ENCODE measurements around the gene CLRN3. TPM values are rescaled to one million over a fixed set of nuclear protein-coding genes. Genes with fewer than 3 reads are reported as not detected.

CLRN3 gene
- total RNA-seq, 4 donors from 2014 or later = not detected

- Histone ChIP-seq H3K27me3 (peaks cover 4% of the 10 kb centered on the region), H3K9me3 (no peaks in the 10 kb centered on the region), H3K4me3 (no peak overlapping the region), H3K27ac (no peak overlapping the region), H3K4me1 (no peaks in the 10 kb centered on the region), H3K36me3 (no peaks in the 10 kb centered on the region)
- 89% methylated on average over 4 of the region's 4 CpGs for WGBS
- no peak for TF ChIP-seq POLR2A (IDR thresholded peaks at IDR 0.05)
- TF ChIP-seq, protein P1, sequence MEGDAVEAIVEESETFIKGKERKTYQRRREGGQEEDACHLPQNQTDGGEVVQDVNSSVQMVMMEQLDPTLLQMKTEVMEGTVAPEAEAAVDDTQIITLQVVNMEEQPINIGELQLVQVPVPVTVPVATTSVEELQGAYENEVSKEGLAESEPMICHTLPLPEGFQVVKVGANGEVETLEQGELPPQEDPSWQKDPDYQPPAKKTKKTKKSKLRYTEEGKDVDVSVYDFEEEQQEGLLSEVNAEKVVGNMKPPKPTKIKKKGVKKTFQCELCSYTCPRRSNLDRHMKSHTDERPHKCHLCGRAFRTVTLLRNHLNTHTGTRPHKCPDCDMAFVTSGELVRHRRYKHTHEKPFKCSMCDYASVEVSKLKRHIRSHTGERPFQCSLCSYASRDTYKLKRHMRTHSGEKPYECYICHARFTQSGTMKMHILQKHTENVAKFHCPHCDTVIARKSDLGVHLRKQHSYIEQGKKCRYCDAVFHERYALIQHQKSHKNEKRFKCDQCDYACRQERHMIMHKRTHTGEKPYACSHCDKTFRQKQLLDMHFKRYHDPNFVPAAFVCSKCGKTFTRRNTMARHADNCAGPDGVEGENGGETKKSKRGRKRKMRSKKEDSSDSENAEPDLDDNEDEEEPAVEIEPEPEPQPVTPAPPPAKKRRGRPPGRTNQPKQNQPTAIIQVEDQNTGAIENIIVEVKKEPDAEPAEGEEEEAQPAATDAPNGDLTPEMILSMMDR (IDR thresholded peaks at IDR 0.05) = no peak
- DNase-seq (ENCODE audit: low spot score in 2 of 2) = no peak
Measured at GRCh38 chr10:127878475-127879055, 14.2 kb downstream of the CLRN3 start.

DNA sequence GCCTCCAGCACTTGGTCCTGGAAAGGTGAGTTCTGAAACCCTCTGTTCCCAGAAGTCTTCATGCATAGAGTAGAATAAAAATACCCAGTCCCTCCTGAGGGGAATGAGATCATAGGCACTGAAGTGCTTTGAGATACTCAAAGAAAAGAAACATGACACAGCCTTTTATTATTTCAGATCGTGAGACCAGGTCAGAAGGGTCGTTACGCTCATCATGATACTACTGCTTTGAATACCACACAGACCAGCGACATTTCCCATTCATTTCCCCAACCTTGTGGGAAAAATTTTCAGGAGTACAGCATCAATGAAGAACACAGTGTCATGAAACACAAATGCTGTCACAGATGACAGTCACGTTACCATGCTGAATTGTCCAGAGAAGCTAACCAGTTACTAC, 15.0 kb downstream of the CLRN3 start:
- Histone ChIP-seq H3K27me3 (peaks cover 4% of the 10 kb centered on the region), H3K27ac (no peak overlapping the region), H3K4me3 (no peak overlapping the region), H3K36me3 (no peaks in the 10 kb centered on the region), H3K4me1 (no peaks in the 10 kb centered on the region), H3K9me3 (no peaks in the 10 kb centered on the region)
- TF ChIP-seq POLR2A (IDR thresholded peaks at IDR 0.05) = no peak
- no peak for TF ChIP-seq EP300 (IDR thresholded peaks at IDR 0.05)
- TF ChIP-seq, protein P1 (IDR thresholded peaks at IDR 0.05) = no peak
- no peak for TF ChIP-seq POLR2AphosphoS5 (IDR thresholded peaks at IDR 0.05)
- WGBS = 88% methylated on average over 5 of the region's 5 CpGs
- no peak for DNase-seq (ENCODE audit: low spot score in 2 of 2)

- H3K4me1 ChIP-seq = peaks cover 5% of the 10 kb centered on the region
- no peak for DNase-seq (ENCODE audit: low spot score in 2 of 2)
- H3K9me3 ChIP-seq = no peaks in the 10 kb centered on the region
- H3K27me3 ChIP-seq = peaks cover 4% of the 10 kb centered on the region
- no peak overlapping the region for H3K27ac ChIP-seq
- no peak for TF ChIP-seq EP300 (IDR thresholded peaks at IDR 0.05)
- no peaks in the 10 kb centered on the region for H3K36me3 ChIP-seq
- WGBS = 97% methylated on average over 4 of the region's 4 CpGs
- H3K4me3 ChIP-seq = no peak overlapping the region
Measured at GRCh38 chr10:127877116-127877515, 15.6 kb downstream of the CLRN3 start.

- Histone ChIP-seq H3K4me1 (peaks cover 11% of the 10 kb centered on the region), H3K4me3 (no peak overlapping the region), H3K9me3 (no peaks in the 10 kb centered on the region), H3K27ac (no peak overlapping the region), H3K36me3 (no peaks in the 10 kb centered on the region), H3K27me3 (peaks cover 4% of the 10 kb centered on the region)
- DNase-seq (ENCODE audit: low spot score in 2 of 2) = no peak
- TF ChIP-seq, protein P1 (IDR thresholded peaks at IDR 0.05) = no peak
- 89% methylated on average over 5 of the region's 5 CpGs for WGBS
Measured at GRCh38 chr10:127875916-127876315, 16.8 kb downstream of the CLRN3 start.

DNA sequence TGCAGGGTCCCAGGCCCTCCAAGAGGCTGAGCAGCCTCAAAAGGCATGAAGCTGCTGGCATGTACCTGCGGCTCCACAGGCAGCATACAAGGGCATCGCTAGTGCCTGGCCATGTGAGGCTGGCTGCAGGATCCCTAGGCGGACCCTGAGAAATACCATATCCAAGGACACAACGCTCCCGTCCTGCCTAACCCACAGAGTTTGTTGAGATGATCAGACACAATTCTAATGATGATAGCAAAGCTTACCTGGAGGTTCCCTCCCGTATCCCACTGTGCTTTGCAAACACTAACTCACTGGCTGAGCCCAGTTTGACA, 17.3 kb downstream of the CLRN3 start:
- Histone ChIP-seq H3K4me3 (no peak overlapping the region), H3K36me3 (no peaks in the 10 kb centered on the region), H3K27ac (no peak overlapping the region), H3K9me3 (no peaks in the 10 kb centered on the region), H3K27me3 (peaks cover 4% of the 10 kb centered on the region), H3K4me1 (peaks cover 11% of the 10 kb centered on the region)
- no peak for DNase-seq (ENCODE audit: low spot score in 2 of 2)
- TF ChIP-seq, protein P1 (IDR thresholded peaks at IDR 0.05) = no peak
- TF ChIP-seq EP300 (IDR thresholded peaks at IDR 0.05) (no peak), POLR2AphosphoS5 (IDR thresholded peaks at IDR 0.05) (no peak), POLR2A (IDR thresholded peaks at IDR 0.05) (no peak)
- WGBS = 93% methylated on average over 5 of the region's 6 CpGs
